GM19193 (cell line): ENCODE measurements around the gene ITGB4.

Experiments used
- POLR2A ChIP-seq: IDR thresholded peaks from 4 replicates; pipeline ENCODE4 v1.6.1; 2011; ENCODE audit not compliant: insufficient read depth, insufficient read length; ENCODE audit errors: extremely low read depth

The ITGB4 gene

GRCh38 chr17:75764711-75765421 lies 43.6 kb downstream of the ITGB4 start, which contains the start of gene GALK1:
Gene GALK1 (minus strand): TSS chr17:75765192. CDS start chr17:75765136, 56 bp downstream.
- TF ChIP-seq POLR2A = peak; percentile 35

- no peak for TF ChIP-seq POLR2A
Observed at GRCh38 chr17:75765981-75766380, 44.7 kb downstream of the ITGB4 start.

GRCh38 chr17:75767881-75768280 lies 46.6 kb downstream of the ITGB4 start:
- TF ChIP-seq POLR2A = no peak

GRCh38 chr17:75769536-75769935 lies 48.3 kb downstream of the ITGB4 start:
- no peak for TF ChIP-seq POLR2A

- no peak for TF ChIP-seq POLR2A
Observed at GRCh38 chr17:75771334-75772281, 50.3 kb downstream of the ITGB4 start.

GRCh38 chr17:75773121-75773807 lies 52.0 kb downstream of the ITGB4 start:
- no peak for TF ChIP-seq POLR2A

- TF ChIP-seq POLR2A = no peak
Observed at GRCh38 chr17:75773808-75774470, 52.7 kb downstream of the ITGB4 start.

GRCh38 chr17:75774471-75774990 lies 53.3 kb downstream of the ITGB4 start:
- no peak for TF ChIP-seq POLR2A

- TF ChIP-seq POLR2A = no peak
Observed at GRCh38 chr17:75774991-75775668, 53.9 kb downstream of the ITGB4 start.

GRCh38 chr17:75776386-75777295 lies 55.4 kb downstream of the ITGB4 start:
- no peak for TF ChIP-seq POLR2A

GRCh38 chr17:75777296-75777922 lies 56.1 kb downstream of the ITGB4 start:
- TF ChIP-seq POLR2A = no peak

GRCh38 chr17:75778861-75779249 lies 57.6 kb downstream of the ITGB4 start:
- TF ChIP-seq POLR2A = no peak
